IMR-90 (cell line): ENCODE data around the gene PPP1R13B.
"Not testable (repeated sequence)": the region's sequence is repeated elsewhere in the genome, so short reads cannot be mapped to it uniquely, and the experiment has no call there.

Experiments used
- CHD1 ChIP-seq: IDR thresholded peaks from 2 replicates; pipeline ENCODE4 v1.6.1; 2012; ENCODE audit warnings: low read depth, low read length, improper control_type of control experiment
- MAZ ChIP-seq: IDR thresholded peaks from 2 replicates; pipeline ENCODE4 v1.6.1; 2012; ENCODE audit warnings: low read depth, mild to moderate bottlenecking, low read length, improper control_type of control experiment, moderate library complexity, borderline replicate concordance
- MXI1 ChIP-seq: IDR thresholded peaks from 2 replicates; pipeline ENCODE4 v1.6.1; 2012; ENCODE audit warnings: low read depth, mild to moderate bottlenecking, low read length, moderate library complexity, borderline replicate concordance
- POLR2A ChIP-seq: IDR thresholded peaks from 2 replicates; pipeline ENCODE4 v1.6.1; 2012; ENCODE audit warnings: mild to moderate bottlenecking, low read depth, low read length
- RAD21 ChIP-seq: IDR thresholded peaks from 2 replicates; pipeline ENCODE4 v1.6.1; 2012; ENCODE audit warnings: low read length, improper control_type of control experiment
- RCOR1 ChIP-seq: IDR thresholded peaks from 2 replicates; pipeline ENCODE4 v1.6.1; 2012; ENCODE audit warnings: mild to moderate bottlenecking, low read length, improper control_type of control experiment; ENCODE audit not compliant: insufficient replicate concordance
- RFX5 ChIP-seq: IDR thresholded peaks from 2 replicates; pipeline ENCODE4 v1.8.0; 2012; ENCODE audit warnings: low read depth, mild to moderate bottlenecking, low read length, moderate library complexity
- TF ChIP-seq, protein P1 (sequence below): conservative IDR thresholded peaks from 2 replicates; pipeline ENCODE4 v1.5.1; 2012; ENCODE audit warnings: mild to moderate bottlenecking, low read depth, low read length, improper control_type of control experiment
- TF ChIP-seq, protein P2 (sequence below): fragments of 150-350 bp; IDR thresholded peaks from 2 replicates; pipeline ENCODE4 v1.6.1; 2016; ENCODE audit warnings: low read depth, mild to moderate bottlenecking, low read length, moderate library complexity, borderline replicate concordance

GRCh38 chr14:103841265-103841664 lies 6.1 kb downstream of the PPP1R13B start:
- TF ChIP-seq, protein P1, sequence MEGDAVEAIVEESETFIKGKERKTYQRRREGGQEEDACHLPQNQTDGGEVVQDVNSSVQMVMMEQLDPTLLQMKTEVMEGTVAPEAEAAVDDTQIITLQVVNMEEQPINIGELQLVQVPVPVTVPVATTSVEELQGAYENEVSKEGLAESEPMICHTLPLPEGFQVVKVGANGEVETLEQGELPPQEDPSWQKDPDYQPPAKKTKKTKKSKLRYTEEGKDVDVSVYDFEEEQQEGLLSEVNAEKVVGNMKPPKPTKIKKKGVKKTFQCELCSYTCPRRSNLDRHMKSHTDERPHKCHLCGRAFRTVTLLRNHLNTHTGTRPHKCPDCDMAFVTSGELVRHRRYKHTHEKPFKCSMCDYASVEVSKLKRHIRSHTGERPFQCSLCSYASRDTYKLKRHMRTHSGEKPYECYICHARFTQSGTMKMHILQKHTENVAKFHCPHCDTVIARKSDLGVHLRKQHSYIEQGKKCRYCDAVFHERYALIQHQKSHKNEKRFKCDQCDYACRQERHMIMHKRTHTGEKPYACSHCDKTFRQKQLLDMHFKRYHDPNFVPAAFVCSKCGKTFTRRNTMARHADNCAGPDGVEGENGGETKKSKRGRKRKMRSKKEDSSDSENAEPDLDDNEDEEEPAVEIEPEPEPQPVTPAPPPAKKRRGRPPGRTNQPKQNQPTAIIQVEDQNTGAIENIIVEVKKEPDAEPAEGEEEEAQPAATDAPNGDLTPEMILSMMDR: not testable (repeated sequence)
- TF ChIP-seq POLR2A, RCOR1, RFX5, RAD21, MAZ, CHD1, MXI1: not testable (repeated sequence)
- TF ChIP-seq, protein P2, sequence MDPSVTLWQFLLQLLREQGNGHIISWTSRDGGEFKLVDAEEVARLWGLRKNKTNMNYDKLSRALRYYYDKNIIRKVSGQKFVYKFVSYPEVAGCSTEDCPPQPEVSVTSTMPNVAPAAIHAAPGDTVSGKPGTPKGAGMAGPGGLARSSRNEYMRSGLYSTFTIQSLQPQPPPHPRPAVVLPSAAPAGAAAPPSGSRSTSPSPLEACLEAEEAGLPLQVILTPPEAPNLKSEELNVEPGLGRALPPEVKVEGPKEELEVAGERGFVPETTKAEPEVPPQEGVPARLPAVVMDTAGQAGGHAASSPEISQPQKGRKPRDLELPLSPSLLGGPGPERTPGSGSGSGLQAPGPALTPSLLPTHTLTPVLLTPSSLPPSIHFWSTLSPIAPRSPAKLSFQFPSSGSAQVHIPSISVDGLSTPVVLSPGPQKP: not testable (repeated sequence)
